Kidney glomerular epithelial cell (primary cell): ENCODE results near the gene PDE2A.
"Not testable (repeated sequence)": the region's sequence is repeated elsewhere in the genome, so short reads cannot be mapped to it uniquely, and the experiment has no call there.

Experiments used
- DNase-seq: peaks from one replicate; lab custom pipeline; 2025; lab: John Stamatoyannopoulos, UW

Gene PDE2A

DNA sequence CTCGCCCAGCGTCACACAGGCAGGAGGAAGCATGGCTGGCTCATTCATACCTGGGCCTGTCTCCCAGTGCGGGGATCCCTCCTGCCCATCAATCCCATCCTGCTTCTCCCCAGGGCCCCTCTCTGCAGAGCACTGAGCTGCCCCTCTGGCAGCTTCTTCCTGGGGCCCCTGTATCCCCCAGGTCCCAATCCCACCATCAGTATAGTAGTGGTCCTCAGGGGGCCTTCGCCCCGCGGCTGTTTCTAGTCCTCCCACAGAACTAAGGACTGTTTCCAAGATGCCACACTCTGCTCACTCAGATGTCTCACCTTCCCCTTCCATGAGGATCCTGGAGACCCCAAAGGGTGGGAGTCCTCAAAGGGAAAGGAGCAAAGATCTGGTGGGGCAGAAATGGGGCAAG lies 97.6 kb downstream of the PDE2A start:
- no peak for DNase-seq

GRCh38 chr11:72576243-72576595 lies 98.0 kb downstream of the PDE2A start:
- no peak for DNase-seq

DNA sequence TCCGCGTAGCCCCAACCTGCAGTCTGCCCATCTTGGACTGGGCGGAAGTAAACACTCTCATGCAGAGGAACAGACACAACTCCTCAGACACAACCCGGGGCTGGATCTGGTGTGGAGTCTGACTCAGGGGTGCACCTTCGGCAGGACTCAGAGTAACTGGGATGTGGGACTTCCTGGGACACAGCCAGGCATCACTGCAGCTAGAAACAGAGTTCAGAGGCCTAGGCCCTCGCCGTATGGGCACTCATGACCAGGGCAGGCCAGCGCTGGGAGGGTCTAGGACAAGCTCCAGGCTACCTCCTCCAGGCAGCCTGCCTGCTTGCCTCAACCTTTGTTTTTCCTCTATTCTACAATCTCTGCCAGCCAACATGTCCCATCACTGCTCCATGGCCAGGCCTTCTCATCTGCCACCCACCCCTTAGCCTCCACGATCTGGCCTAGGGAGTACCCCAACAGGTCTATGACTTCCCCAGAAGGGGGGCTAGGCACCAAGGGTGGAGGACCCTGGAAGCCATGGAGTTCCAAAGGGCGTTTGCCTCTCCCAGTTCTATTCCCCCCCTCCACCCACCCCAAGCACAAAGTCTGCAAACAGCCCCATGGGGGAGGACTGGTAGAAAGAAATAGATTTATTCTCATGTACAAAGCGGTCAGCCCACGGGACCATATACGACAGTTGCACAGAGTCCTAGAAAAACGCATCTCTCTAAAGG lies 98.5 kb downstream of the PDE2A start:
- no peak for DNase-seq

- no peak for DNase-seq
These were observed 99.4 kb downstream of the PDE2A start for GRCh38 chr11:72574548-72575460.

- no peak for DNase-seq
These were observed 100.3 kb downstream of the PDE2A start for GRCh38 chr11:72573855-72574445.

GRCh38 chr11:72573072-72573854 lies 101.0 kb downstream of the PDE2A start:
- DNase-seq: no peak

- DNase-seq: not testable (repeated sequence)
These were observed 101.7 kb downstream of the PDE2A start for GRCh38 chr11:72572540-72572939.

GRCh38 chr11:72570893-72571661 lies 103.1 kb downstream of the PDE2A start:
- DNase-seq: no peak

DNA sequence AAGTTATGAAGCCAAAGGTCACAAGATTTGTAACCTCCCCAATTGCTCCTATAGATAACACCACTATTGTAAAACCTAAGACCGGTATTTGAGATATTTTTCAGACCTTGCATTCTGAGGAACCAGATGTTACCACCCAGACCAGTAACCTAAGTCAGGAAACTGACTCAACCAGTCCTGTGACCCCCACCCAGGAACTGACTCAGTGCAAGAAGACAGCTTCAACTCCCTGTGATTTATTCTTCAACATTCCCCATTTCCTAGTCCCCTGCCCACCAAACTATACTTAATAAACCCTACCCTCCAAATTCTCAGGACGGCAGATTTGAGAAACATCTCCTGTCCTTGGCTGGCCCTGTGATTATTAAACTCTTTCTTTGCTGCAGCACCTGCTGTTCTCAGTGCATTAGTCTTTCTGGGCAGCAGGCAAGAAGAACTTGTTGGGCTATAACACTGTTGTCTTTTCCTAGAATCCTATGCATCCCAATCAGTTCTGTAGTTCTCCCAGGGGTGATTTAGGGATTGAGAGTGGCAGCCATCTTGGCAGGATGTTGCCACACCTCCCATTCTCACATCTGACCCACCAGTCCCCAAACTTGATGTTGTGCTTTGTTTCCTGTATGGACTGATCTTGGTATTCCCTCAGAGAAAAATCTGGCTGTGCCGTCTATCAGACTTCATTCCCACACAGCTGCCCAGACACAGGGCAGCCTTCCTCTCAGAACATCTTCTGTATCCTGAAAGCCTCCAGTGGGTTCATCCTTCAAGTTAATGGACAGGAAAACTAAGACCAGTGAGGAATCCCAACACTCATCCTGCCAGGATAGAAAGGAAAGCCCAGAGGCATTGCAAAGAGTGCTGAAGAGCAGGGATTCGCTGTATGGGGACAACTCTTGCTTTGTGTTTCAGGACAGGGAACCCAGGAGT lies 104.0 kb downstream of the PDE2A start:
- peak; percentile 9 for DNase-seq

DNA sequence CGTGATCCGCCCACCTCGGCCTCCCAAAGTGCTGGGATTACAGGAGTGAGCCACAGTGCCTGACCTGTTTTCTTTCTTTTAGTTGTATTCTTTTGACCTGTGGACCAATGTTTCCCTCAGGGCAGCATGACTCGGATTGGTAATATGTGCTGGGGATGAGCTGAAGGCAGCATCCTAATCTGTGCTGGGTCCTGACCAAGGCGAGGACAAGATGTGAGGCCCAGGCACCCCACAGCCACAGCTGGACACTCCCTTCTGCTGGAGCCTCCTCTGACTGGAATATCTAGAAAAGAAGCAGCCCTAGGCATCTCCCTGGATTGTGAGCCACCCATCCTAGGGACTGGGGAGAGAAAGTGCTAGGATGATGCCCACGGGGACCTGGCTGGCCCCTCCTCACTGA lies 105.4 kb downstream of the PDE2A start:
- DNase-seq: no peak

DNA sequence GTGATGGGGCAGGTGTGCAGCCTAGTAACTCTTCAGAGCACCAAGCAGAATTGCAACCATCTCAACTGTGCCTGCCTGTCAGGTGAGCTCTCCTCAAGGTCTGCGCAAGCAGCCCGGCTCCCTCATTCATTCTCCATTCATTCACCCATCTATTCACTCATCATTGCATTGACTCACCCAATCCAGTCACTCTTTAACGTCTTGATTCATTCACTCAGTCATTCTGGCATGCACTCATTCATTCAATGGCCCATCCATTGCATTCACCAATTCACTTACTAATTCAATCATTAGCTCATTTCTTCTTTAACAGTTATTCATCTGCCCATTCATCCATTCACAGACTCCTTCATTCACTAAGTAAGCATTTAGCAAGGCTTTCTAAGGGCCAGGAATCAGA lies 111.8 kb downstream of the PDE2A start:
- DNase-seq: no peak

DNA sequence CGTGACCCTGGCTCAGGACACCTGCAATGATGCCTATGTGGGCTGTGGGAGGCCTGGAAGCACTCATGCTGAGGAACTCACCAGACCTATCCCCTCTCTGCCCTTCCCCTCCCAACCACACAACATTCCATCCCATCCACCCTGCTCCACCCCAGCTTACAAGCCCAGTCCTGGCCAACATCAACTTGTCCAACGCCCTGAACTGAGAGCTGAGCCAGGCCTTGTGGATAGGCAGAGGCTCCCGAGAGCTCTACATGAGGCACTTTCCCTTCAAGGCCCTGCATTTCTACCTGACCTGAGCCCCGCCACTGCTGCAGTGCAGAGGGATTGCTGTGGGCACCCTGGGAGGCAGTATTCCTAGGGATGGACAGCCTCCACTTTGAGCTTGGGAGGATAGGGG lies 112.4 kb downstream of the PDE2A start:
- DNase-seq: no peak

DNA sequence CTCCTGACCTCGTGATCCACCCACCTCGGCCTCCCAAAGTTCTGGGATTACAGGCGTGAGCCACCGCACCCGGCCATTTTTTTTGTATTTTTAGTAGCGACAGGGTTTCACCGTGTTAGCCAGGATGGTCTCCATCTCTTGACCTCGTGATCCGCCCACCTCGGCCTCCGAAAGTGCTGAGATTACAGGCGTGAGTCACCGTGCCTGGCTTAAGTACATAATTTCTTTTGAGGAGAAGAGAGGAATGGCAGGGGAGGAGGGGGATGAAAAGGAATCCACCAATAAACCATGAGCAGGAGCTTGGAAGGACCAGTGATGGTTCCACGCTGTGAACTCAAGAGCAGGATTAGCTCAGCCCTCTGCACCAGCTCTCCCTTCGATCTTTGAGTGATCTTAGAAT lies 113.4 kb downstream of the PDE2A start:
- DNase-seq: not testable (repeated sequence)

- no peak for DNase-seq
These were observed 117.8 kb downstream of the PDE2A start for GRCh38 chr11:72556433-72556832.

- DNase-seq: not testable (repeated sequence)
These were observed 119.2 kb downstream of the PDE2A start for GRCh38 chr11:72555014-72555522.

GRCh38 chr11:72553706-72554105 lies 120.5 kb downstream of the PDE2A start:
- DNase-seq: no peak

- no peak for DNase-seq
These were observed 121.8 kb downstream of the PDE2A start for GRCh38 chr11:72552399-72552910.

- DNase-seq: no peak
These were observed 122.7 kb downstream of the PDE2A start for GRCh38 chr11:72551571-72551970.

GRCh38 chr11:72548463-72548862 lies 125.8 kb downstream of the PDE2A start:
- no peak for DNase-seq

GRCh38 chr11:72546866-72547265 lies 127.4 kb downstream of the PDE2A start:
- no peak for DNase-seq
